PFSK-1 (cell line): ENCODE measurements around the gene TRIM54.

Source experiments
- POLR2AphosphoS5 ChIP-seq: IDR thresholded peaks from 2 replicates; pipeline ENCODE4 v1.6.1; 2012; ENCODE audit warnings: low read depth, mild to moderate bottlenecking, control low read depth, low read length, moderate library complexity
- TF ChIP-seq, protein P1 (sequence below), 2 experiments: IDR thresholded peaks; 2 replicates each; pipeline versions ENCODE4 v1.6.1 to v1.8.0; 2011 to 2012; ENCODE audit warnings: low read depth in 2 of 2, low read length in 2 of 2, control low read depth in 1 of 2, inconsistent platforms in 1 of 2, mild to moderate bottlenecking in 1 of 2, moderate library complexity in 1 of 2; ENCODE audit not compliant: insufficient read depth in 1 of 2

DNA sequence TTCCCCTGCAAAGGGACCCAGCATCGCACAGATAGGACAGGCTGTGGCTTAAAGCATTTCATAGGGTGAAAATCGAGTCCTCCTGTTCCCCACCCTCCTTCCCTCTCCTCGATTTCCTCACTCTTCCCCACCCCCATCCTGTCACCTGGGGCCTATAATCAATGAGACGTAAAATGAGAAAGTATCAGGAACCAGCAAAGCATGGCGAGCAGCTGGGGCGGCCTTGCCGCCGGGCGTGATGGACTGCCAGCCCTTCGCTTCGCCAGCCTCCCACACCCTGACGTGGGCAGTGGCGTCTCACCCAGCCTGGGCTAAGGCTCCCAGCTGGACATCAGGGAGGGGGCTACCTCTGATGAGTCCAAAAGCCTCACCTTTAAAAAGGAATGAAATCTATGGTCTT is 30.5 kb upstream of the TRIM54 start:
- TF ChIP-seq POLR2AphosphoS5, result no peak
- TF ChIP-seq, protein P1, sequence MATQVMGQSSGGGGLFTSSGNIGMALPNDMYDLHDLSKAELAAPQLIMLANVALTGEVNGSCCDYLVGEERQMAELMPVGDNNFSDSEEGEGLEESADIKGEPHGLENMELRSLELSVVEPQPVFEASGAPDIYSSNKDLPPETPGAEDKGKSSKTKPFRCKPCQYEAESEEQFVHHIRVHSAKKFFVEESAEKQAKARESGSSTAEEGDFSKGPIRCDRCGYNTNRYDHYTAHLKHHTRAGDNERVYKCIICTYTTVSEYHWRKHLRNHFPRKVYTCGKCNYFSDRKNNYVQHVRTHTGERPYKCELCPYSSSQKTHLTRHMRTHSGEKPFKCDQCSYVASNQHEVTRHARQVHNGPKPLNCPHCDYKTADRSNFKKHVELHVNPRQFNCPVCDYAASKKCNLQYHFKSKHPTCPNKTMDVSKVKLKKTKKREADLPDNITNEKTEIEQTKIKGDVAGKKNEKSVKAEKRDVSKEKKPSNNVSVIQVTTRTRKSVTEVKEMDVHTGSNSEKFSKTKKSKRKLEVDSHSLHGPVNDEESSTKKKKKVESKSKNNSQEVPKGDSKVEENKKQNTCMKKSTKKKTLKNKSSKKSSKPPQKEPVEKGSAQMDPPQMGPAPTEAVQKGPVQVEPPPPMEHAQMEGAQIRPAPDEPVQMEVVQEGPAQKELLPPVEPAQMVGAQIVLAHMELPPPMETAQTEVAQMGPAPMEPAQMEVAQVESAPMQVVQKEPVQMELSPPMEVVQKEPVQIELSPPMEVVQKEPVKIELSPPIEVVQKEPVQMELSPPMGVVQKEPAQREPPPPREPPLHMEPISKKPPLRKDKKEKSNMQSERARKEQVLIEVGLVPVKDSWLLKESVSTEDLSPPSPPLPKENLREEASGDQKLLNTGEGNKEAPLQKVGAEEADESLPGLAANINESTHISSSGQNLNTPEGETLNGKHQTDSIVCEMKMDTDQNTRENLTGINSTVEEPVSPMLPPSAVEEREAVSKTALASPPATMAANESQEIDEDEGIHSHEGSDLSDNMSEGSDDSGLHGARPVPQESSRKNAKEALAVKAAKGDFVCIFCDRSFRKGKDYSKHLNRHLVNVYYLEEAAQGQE (IDR thresholded peaks at IDR 0.05; ENCODE audit: insufficient read depth in 1 of 2, low read depth in 2 of 2, low read length in 2 of 2), result no peak
